HT-29 (cell line): ENCODE results near the gene CYTH1. TPM values are rescaled to one million over a fixed set of nuclear protein-coding genes. Genes with fewer than 3 reads are reported as not detected.
"Not testable (repeated sequence)": the region's sequence is repeated elsewhere in the genome, so short reads cannot be mapped to it uniquely, and the experiment has no call there.

Source experiments
- DNase-seq: peaks from one replicate; pipeline ENCODE4 v3.0.0-alpha.2; 2015; ENCODE audit warnings: low spot score
- total RNA-seq: library from RNA; depleted of rRNA; stranded (reverse); fragments of >200 nt; shearing (Covaris generic); gene quantifications from 2 replicates; pipeline ENCODE4 v1.2.3, GENCODE V29; 2014

CYTH1 gene
- total RNA-seq, 1 experiment from 2014 or later: 14.1 TPM

DNA sequence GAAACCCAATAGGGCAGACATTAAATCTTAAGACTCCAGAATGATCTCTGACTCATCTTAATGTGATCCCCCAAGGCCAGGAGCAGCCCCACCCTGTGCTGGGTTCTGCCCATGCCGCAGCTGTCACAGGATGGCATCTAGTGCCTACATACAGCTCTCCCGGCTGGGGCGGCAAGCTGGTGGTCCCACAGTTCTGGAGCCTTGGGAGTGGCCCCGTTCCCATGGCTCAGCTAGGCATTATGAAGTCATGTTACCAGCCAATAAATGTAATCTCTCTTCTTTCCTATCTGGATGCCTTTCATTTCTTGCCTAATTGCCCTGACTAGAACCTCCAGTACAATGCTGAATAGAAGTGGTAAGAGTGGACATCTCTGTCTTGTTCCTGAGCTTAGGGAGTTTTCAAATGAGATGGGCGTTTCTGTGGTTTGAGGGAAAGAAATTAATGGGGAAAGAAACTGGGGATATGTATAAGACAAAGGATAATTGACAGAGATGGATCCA lies 109.2 kb downstream of the CYTH1 start:
- DNase-seq: no peak

DNA sequence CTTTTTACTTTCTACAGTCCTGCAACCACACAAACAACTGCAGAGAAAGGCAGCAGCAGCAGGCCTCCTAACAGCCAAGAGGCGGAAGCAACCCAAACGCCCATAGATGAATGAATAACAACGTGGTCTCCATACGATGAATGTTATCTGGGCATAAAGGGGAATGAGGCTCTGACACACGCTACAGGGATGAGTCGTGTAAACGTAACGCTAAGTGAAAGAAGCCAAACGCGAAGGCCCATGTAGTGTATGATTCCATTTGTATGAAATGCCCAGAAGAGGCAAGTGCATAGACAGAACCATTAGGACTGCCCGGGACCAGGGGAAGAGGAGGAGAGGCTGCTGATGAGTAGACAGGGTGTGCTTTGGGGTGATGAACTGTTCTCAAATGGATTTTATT lies 110.1 kb downstream of the CYTH1 start:
- no peak for DNase-seq

DNA sequence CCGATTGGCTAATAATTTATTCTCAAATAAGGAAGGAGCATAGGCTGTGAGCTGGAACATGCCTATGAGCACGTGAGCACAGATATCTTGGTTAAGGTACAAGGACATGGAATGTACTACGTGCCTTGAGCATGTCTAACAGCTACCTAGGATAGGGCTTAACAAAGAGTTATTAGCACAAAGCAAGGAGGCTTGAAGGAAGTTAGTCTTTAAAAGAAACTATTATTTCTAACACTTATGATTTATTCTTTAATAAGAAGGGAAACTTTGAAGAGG lies 110.4 kb downstream of the CYTH1 start:
- DNase-seq: not testable (repeated sequence)

DNA sequence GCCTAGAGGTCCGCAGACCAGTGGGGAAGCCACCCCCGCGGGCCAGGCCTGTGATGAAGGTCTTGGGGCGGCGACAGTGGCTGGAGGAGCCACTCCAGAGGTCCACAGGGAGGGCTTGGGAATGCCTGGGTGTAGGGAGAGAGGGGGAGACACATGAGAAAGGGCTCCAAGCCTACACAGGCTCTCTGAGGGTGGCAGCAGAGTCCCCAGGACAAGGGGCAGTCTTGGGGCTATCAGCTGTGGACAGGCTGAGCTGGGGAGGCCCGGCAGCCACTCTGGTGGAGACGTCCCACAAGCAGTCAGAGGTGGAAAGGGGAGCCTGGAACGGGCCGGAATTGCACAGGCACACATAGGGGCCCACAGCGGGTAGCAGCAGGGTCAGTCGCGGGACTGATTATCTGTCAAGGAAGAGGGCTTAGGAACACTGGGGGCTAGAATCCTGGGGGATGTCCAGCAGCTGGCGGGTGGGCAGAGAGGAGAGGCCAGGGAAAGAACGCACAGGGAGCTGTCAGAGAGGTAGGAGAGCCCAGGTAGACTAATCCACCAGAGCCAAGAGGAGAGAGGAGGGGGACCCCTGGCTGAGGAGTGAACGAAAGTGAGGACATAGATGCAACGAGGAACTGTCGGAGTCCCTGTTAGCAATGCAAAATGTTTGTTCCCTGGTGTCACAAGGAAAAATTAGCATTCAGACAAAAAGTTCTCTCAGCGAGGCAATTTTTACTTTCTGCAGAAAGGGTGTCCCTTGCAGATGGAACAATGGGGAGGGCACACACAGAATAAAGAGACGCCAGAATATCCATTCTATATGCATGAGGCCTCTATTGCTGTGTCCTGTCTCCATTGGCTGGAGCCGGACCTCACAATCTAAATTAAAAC lies 111.0 kb downstream of the CYTH1 start:
- DNase-seq: no peak

DNA sequence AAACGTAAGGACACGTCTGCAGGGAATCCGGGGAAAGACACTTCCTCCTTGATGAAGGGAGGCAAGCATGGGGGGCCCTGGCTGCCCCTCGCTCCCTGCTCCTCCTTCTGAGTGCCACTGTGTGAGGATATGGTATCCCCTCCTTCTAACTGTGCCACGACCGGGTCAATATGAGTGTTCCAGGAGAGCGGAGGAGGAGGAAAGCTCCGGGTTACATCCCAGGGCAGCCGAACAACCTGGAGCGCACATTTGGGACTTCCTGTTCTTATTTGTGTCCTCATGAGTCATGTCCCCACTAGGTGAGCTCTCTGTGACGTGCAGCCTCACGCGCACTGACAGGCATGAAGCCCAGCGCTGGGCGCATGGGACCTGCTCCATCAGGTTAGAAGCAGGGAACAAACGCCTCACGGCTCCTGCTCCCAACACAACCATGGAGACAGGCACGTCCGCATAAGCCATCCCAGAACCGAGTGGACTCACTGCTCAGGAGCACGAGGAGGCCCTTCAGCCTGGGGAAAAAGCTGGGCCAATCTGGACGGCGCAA lies 112.0 kb downstream of the CYTH1 start:
- no peak for DNase-seq

DNA sequence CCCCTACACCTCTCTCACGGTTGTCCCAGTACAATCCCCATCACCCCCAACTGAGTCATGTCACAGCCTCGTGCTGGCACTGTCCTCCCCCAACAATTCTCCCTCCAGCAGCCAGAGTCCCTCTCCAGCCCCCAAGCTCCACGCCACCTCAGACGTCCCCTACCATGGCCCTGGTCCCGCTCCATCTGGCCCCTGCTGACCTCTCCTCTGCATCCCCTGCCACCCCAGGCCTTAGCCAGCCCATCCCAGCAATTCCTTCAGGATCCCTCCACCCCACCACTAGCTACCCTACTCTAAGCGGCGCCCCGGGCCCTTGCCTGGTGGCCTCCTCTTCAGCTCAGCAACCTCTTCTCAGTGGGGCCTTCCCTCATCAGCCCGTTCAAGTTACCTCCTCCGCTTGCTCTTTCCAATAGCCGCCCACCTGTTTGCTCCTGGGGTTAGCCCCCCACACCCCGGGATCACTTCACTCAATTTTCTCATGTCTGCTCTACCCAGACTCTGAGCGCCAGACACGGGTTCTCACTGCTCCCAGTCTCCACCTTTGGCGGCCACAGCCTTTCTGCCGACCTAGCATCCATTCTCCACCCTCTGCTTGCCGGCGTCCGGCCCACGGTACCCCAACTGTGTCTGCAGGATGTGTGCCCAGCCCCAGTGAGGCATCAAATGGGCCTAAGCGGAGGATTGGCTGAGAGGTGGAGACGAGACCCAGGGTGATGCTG lies 112.7 kb downstream of the CYTH1 start:
- DNase-seq: no peak

DNA sequence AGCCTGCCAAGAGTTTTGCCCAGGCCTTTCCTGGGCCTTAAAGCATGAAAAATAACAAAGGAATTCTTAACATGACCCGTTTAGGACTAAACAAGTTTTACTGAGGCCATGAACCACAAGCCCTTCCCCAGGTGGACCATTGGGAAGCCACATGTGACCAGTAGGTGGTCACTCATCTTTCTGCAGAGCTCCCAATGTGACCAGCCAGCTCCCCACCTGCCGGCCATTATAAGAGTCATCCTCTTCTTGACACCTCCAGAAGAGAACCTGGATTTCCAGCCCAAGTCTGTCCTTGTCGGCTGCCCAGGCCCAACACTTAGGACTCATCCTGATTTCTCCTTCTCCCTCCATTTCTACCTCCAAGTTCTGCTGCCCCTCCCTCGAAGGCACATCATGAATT lies 113.2 kb downstream of the CYTH1 start:
- no peak for DNase-seq

DNA sequence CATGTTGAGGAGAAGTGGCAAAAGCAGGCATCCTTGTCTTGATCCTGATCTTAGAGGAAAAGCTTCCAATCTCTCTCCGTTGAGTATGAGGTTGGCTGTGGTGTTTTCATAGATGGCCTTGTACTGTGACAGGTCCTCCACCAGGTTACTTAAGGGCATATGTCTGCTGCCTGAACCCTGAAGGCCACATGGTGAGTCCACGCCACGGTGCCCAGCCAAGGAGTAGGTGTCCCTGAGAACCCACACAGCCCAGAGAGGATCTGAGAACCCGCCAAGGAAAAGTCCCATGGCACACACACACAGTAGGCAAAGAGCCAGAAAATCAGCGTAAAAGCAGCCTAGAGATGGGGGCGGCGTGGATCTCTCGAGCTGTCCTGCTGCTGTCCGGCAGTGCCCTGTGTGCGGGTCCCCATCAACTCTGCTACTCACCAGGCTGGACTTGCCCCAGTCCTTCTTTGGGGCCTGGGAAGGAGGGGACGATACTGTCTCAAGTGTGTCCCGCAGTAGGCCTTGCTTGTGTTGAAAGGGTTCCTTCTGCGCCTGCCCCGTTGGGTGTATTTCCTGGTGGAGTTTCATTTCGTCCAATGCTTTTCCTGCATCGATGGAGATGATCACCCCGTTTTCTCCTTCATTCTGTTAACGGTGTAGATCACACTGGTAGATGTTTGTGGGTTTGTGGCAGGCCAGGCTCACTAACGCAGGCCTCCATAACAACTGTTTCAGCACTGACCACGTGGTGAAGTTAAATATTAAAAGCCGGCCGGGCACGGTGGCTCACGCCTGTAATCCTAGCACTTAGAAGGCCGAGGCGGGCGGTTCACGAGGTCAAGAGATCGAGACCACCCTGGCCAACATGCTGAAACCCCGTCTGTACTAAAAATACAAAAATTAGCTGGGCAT lies 114.1 kb downstream of the CYTH1 start:
- DNase-seq: no peak

DNA sequence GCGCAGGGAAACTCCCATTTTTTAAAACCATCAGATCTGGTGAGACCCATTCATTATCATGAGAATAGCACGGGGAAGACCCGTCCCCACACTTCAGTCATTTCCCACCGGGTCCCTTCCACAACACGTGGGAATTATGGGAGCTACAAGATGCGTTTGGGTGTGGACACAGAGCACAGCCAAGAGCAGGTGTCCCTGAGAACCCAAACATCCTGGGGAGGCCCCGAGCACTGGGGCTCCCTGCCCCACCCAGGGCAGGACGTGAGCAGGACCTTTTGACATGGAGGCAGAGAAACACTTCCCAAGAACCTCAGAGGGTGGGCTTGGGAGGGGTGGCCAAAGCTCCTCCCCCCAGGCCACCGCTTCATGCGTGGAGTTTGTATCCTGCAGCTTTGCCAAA lies 115.0 kb downstream of the CYTH1 start:
- no peak for DNase-seq

DNA sequence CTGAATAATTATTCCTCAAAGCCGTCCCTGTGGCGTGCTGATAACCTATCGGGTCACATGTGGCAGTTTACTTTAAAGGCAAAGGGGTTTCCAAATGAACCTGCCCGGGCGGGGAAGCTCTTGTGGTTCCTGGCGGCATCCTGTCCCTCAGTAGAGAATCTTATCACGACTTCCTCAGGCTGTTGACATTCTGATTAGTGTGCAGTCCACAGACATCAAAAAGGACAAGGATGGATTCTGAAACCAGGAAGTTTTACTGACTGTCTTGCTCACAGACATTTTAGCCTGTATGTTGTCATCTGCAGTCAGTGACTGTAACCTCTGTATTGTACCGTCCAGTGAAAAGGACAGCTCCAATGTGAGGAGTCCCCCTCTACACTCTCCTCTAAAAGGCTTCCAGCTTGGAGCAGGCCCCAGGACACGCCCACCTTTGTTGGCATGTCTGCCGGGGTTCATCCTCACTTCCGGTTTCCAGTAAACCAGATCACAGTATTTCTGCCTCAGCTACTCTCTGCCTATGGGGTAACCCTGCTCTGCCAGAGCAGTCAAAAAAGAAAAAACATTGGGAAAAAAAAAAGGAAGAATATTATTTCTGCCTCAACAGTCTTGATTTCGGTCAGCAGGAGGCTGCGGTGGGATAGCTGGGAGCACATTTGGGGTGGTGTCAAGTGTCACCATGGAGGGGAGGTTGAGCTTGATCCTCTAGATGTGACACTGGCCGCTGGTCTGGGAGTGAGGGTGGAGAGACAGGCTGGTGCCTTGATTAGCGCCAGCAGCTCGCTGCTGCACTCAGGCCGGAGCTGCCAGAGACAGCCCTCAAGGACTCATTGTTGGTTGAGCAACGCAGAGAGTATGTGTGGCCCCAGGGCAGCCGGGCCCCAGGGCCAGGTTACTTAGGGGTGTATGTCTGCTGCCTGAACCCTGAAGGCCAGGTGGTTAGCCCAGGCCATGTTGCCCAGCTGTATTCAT lies 115.8 kb downstream of the CYTH1 start:
- DNase-seq: peak; percentile 41

DNA sequence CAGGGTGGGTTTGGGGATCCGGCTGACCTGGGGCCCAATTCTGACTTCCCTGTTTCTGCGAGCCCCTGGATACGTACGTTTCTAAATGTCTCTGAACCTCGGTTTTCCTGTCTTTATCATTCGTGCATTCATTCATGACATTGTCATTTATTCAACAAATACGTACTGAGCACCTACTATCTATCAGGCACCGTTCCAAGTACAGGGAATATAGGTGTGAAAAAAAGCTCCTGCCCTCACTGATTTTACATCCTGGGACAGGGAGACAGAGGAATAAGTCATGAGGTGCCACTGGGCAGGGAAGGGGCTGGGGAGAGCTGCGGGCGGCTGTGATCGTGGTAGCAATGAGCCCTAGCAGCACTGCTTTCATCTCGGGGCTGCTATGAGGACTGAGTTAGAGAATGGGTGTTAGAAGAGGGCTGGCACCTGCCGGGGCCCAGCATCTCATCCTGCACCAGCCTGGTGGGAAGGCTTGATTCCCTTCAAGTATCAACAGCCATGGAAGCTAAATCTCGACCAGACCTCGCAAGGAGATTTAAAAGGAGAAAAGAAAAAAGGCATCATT lies 116.6 kb downstream of the CYTH1 start:
- DNase-seq: peak; percentile 11

DNA sequence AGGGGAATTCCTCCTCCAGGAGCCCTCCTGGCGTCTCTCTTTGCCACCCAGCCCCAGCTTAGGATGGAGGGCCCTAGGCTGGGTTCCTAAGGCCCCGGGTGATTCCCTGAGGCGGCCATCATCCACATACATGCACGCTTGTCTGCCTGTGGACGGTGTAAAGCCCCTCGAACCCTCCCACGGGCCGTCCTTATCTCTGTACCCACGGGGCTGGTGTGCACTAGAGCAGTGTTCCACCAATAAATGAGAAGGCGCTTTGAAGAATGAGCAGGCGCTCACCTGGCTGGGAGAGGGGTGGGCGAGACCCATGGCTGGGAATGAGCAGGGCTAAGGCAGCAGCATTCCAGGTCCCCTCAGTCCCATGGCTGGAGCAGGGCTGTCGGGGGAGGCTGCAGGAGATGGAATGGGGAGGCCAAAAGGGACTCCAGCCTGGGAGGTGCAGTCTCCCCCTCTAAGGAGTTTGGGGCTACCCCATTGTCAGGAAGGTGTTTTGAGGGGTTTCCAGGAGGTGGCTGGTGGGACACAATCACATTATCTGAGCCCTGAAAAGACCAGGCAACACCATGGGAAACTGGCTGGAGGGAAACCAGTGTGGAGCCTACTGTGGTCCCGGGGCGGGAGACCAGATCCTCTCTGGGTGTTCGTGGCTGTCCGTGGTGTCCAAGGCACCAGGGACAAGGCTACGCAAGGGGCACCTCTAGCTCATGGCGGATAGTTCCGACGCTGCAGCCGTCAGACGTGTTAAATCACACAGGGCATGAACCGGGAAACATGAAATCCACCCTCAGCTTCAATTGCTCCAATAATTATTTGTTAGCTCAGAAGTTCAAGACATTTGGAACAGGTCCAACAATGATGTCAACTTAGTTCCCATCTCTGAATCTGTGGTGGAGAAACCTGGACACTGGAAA lies 117.3 kb downstream of the CYTH1 start:
- DNase-seq: peak; percentile 52

DNA sequence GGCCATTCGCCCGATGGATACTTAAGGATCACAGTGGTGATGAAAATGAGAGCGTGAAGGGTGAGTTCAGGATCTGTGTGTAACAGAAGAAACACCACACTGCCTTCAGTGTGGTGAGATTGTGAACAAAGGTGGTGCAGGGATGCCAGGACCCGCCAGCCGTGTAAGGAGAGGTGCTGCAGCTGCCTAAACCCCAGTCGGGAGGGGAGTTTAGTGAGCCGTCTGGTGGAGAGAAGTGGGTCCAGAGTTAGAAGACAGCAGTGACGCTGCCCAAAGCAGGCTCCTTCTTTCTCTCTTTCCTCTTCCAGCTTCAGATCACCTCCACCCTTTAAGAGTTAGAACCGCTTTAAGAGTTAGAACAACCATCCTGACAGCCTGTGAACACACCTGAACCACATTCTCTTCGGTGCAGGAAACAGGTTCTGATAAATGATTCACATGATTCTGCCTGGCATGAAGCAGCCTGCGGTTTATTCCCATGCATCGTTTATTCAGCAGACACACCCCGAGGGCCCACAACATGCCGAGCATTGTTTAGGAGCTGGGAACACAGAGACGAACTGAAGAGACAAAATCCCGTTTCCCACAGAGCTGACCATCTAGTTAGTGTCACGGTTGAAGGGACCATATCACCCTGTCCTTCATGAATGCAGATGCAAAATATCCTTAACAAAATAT lies 120.8 kb downstream of the CYTH1 start:
- DNase-seq: peak; percentile 48

DNA sequence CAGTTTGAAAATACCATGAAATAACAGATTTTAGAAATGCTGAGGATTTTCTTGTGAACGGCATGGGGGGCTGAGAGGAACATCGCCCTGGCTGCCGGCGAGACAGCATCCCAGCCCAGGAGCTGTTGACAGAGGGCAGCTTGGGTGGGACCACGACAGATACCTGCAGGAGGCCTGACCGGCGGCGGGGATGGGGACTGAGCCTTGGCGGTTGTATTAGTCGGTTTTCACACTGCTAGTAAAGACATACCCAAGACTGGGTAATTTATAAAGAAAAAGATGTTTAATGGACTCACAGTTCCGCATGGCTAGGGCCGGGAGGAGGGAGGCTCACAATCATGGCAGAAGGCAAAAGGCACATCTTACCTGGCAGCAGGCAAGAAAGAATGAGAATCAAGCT lies 122.5 kb downstream of the CYTH1 start:
- DNase-seq: no peak

DNA sequence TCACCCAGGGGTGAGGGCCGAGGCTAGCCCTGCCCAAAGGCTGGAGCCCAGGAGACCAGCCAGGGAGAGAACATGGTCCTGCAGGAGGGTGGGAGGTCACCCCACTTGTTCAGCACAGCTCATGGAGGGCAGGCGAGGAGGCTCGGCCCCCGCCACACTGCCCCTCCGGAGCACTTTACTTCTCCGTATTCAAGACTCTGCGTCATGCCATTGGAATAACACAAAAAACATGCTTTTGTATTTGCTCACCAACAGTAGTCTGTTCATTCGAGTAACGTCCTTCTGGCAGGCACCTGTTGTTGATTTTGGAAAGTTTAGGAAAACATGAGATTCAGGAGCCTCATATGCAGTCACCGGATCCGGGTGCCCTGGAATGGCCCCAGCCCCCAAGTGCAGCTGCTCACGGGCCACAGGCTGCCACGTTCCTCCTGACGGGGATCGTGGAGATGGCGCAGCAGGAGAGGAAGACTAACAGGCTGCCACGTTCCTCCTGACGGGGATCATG lies 123.7 kb downstream of the CYTH1 start:
- no peak for DNase-seq

DNA sequence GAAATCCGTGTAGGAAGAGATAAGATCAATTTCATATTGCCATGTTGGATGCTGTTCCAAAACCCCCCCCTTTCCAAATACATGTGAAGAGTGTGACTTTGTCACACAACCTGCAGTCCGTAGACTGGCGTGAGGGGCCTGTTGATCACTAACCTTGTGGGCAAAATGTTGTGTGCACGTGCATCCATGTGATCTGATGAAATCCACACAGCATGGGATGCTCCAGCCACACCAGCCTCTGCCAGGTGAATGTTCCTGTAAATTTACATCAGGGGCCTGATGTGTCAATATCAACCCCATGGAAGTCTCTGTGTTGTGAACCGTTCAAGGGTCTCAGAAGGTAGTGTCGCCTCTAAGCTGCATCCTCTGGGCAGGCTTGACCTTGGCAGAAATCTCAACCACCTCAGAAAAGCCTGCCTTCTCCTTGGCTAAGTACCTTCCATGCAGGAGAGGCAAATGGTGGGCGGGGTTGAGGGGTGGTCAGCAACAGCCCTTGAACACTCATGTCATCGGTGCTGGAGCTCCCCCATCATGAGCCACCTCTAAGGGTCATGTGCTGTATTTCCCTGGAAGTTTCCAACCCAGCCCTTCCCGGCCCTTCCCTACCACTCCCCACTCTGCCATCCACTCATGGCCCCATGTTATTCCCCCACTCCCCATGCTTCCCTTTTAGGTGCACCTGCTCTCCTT lies 126.7 kb downstream of the CYTH1 start:
- no peak for DNase-seq

DNA sequence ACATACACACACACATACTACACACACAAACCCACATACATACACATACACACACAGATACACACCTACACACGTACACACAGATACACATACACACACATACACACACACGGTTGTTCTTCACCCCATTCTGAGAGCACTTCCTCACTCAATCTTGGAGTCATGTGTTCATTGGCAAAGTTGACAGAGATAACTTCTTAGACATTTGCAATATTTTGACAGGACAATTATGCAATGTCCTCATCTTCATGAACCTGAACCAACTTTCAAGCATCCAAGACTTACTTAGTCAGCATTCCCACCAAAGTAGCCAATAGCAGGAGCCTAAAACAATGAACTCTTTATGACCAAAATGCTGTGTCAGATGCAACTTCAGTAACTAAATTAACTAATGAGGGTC lies 127.7 kb downstream of the CYTH1 start:
- DNase-seq: no peak

DNA sequence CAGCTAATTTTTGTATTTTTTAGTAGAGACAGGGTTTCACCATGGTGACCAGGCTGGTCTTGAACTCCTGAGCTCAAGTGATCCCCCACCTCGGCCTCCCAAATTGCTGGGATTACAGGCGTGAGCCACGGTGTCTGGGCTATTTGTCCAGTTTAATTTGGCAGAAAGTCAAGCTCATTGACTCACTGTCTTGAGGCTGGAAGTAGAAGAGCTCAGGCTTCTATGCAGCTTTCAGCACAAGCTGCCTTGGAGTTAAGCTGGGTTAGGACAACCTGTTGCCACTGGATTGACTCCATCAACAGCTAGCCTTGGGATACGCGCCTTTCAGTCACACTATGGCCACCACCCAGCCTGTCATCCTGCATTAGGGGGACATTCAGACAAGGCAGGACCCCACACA lies 128.7 kb downstream of the CYTH1 start:
- DNase-seq: no peak
